IPS-15b (cell line): ENCODE measurements around the gene MGAT2.
"Not testable (repeated sequence)": the region's sequence is repeated elsewhere in the genome, so short reads cannot be mapped to it uniquely, and the experiment has no call there.

Experiments used
- H3K27me3 ChIP-seq: one replicate; pipeline ENCODE4 v1.6.1; 2013; ENCODE audit warnings: low read length; ENCODE audit not compliant: control insufficient read depth, insufficient read depth
- H3K36me3 ChIP-seq: one replicate; pipeline ENCODE4 v1.6.1; 2013; ENCODE audit warnings: low read length; ENCODE audit not compliant: control insufficient read depth, insufficient read depth
- H3K4me1 ChIP-seq: one replicate; pipeline ENCODE4 v1.6.1; 2013; ENCODE audit warnings: mild to moderate bottlenecking, low read length; ENCODE audit not compliant: control insufficient read depth, insufficient read depth
- H3K4me3 ChIP-seq: one replicate; pipeline ENCODE4 v1.5.1; 2013; ENCODE audit warnings: low read depth, low read length
- H3K9ac ChIP-seq: one replicate; pipeline ENCODE4 v1.6.1; 2013; ENCODE audit warnings: low read depth, mild to moderate bottlenecking, low read length
- H3K9me3 ChIP-seq: one replicate; pipeline ENCODE4 v1.6.1; 2013; ENCODE audit warnings: mild to moderate bottlenecking, low read length; ENCODE audit not compliant: control insufficient read depth, insufficient read depth

MGAT2 gene

DNA sequence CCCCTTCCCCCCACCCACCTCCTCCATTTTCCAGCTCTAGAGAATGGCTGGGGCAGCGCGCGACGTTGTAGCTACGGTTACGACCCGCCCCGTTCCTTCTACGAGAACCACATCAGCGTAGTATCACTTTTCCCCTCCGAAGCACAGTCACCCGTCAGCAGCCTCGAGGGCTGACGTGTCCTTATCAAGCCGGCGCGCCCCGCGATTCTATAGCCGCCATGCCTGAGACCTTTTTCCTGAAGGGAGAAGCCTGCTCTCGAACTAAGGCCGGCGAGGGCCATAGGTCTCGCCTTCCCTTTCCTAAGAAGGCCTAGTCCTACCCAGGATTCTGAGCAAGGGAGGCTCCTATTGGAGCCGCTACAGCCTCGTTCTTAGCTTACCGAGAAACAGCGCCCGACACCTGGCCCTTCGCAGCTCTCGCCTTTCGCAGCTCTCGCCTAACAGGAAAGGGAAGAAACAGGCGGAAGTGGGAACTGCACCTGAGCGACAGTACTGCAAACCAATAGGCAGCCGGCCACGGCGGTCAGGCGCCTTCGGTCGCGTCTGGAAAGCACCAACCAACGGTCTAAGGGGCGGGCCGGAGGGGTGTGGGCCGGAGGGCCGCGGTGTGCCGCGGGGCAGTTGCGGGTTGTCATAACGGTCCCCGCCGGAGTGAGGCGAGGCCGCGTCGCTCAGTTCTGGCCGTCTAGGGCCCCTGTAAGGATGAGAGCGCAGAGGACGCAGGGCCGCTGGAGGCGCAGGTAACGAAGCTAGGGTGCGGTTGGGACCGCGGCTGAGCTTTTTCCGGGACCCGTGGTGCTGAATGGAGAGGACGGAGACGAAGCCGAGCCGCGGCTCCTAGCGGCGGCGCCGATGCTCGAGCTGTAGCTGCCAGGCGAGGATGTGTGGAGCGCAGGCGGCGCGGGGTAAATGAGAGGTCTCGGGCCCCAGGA is at the start of gene MGAT2, which contains the start of gene RPL36AL:
TSS of gene MGAT2 (plus strand) at position 618 of the 932 bp plus-strand sequence. CDS start 470 bp downstream, outside the sequence.
TSS of gene RPL36AL (minus strand) at position 445 of the 932 bp plus-strand sequence. CDS start 1,522 bp downstream, outside the sequence.
- peaks cover 3% of the 10 kb centered on the region for H3K27me3 ChIP-seq
- peaks cover 3% of the 10 kb centered on the region for H3K36me3 ChIP-seq
- peak within 1 kb of the TSS; percentile 95 for H3K9ac ChIP-seq
- no peaks in the 10 kb centered on the region for H3K9me3 ChIP-seq
- H3K4me1 ChIP-seq = peaks cover 4% of the 10 kb centered on the region
- H3K4me3 ChIP-seq = peak within 1 kb of the TSS; percentile 98

DNA sequence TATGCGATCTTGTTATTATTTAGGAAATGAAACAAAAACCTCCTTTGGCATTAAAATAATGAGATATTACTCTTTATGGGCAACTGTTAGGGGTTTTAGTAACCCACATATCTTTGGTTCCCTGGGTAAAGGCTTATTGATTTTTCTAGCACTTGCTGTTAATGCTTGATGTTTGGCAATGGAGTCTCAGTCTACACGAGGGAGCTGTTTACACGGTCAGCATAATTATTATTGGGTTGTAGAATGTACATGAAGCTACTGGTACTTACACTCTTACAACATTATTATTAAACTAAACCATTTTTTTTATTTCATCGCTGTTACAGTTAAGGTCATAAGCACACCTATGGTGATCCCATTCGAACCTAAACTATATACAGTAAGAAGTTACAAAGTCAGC is 46.6 kb upstream of the MGAT2 start:
- no peaks in the 10 kb centered on the region for H3K9me3 ChIP-seq
- no peaks in the 10 kb centered on the region for H3K27me3 ChIP-seq
- H3K4me3 ChIP-seq = no peak overlapping the region
- no peak overlapping the region for H3K9ac ChIP-seq
- no peaks in the 10 kb centered on the region for H3K36me3 ChIP-seq
- H3K4me1 ChIP-seq = no peaks in the 10 kb centered on the region

- Histone ChIP-seq H3K4me3 (no peak overlapping the region), H3K36me3 (peaks cover 6% of the 10 kb centered on the region), H3K9me3 (no peaks in the 10 kb centered on the region), H3K4me1 (peaks cover 7% of the 10 kb centered on the region), H3K27me3 (no peaks in the 10 kb centered on the region), H3K9ac (no peak overlapping the region)
Observed at GRCh38 chr14:49578141-49578540, 42.5 kb upstream of the MGAT2 start.

DNA sequence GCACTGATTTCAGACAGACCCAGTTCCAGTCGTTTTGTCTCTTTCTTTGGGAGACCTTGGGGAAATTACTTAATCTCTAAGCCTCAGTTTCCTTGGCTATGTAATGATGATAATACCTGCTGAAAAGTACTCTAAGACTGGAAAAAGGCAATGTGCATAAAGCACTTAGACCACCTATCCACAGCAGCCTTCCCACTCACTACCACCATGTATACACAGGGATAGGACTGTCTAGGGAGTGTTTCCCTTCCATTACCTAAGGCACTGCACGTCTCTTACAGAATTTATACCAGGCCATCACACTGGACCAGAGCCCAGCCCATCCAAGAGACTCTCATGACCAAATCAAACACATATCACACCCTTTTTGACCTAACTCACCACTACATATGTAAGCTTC is 40.8 kb upstream of the MGAT2 start:
- Histone ChIP-seq H3K36me3 (peaks cover 18% of the 10 kb centered on the region), H3K27me3 (no peaks in the 10 kb centered on the region), H3K9ac (no peak overlapping the region)

DNA sequence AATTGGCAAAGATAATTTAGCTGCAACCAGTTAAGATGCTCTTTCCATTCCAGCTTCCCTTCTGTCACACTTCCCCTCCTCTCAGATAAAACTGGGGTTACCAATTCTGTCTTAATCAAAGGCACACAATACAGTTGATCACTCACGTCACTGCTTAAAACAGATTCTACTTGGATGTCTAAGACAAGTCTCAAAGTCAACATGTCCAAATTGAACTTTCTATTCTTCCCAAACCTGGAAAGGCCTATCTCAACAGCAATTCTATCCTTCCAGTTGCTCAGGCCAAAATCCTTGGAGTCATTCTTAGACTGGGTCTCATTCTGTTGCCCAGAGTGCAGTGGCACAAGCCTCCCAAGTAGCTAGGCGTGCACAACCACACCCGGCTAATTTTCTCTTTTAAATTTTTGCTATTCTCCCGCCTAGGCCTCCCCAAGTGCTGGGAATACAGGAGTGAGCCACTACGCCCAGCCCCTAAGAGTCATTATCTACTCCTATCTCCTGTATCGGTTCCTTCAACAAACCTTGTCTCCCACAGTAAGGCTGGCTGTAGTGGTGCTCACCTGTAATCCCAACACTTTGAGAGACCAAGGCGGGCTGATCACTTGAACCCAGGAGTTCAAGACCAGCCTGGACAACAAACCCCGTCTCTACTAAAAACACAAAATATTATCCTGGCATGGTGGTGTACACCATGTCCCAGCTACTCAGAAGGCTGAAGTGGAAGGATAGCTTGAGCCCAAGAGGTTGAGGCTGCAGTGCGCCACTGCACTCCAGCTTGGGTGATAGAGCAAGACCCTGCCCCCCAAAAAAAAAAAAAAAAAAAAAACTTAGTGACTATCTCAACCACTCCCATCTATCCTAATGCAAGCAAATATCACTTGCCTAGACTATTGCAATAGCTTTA is 39.1 kb upstream of the MGAT2 start:
- no peaks in the 10 kb centered on the region for H3K9me3 ChIP-seq
- H3K4me1 ChIP-seq = peaks cover 7% of the 10 kb centered on the region
- H3K36me3 ChIP-seq = peaks cover 18% of the 10 kb centered on the region
- H3K9ac ChIP-seq = no peak overlapping the region
- H3K27me3 ChIP-seq = no peaks in the 10 kb centered on the region
- no peak overlapping the region for H3K4me3 ChIP-seq

More for the DNA sequence above, 40.8 kb upstream of the MGAT2 start:
- no peaks in the 10 kb centered on the region for H3K9me3 ChIP-seq
- H3K4me1 ChIP-seq = peaks cover 7% of the 10 kb centered on the region
- H3K4me3 ChIP-seq = no peak overlapping the region

DNA sequence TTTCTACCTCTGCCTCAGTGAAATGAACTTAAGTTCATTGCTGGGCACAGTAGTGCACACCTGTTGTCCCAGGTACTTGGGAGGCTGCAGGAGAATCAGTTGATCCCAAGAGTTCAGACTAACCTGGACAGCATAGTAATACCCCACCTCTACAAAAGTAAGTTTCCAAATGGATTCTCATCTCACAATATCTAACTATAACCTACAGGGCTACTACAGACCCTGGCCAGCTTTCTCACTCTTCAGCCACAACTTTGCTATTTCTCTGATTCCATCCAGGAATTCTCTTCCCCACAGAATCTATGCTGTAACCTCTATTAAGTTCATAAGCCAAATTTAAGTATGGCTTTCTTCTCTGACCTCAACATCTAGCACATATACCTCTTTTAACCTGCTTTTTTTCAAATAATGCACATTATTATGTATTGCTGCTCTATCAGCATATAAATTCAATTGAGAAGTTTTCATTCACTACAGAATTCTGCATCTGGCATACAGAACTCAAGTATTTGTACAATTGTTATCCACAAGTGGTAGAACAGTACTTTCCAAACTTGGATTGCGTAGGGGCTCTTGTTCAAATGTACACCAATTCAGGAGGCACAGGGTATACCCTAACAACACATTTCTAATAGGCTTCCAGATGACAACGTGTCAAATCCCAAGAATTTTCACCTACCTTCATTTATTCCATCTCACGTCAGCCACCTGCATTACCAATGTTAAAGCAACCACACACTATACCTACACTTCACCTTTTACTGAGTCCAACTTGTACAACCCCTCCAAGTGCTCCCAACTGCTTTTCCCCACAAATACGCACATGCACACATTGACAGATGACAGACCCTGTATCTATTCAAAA is 38.3 kb upstream of the MGAT2 start:
- no peaks in the 10 kb centered on the region for H3K9me3 ChIP-seq
- peaks cover 7% of the 10 kb centered on the region for H3K4me1 ChIP-seq
- H3K27me3 ChIP-seq = no peaks in the 10 kb centered on the region
- H3K4me3 ChIP-seq = no peak overlapping the region
- no peak overlapping the region for H3K9ac ChIP-seq
- peaks cover 18% of the 10 kb centered on the region for H3K36me3 ChIP-seq

GRCh38 chr14:49583629-49584028 is 37.0 kb upstream of the MGAT2 start:
- H3K4me1 ChIP-seq = peaks cover 7% of the 10 kb centered on the region
- peaks cover 18% of the 10 kb centered on the region for H3K36me3 ChIP-seq
- no peaks in the 10 kb centered on the region for H3K27me3 ChIP-seq
- H3K4me3 ChIP-seq = peak overlapping the region; percentile 97
- peak overlapping the region; percentile 100 for H3K9ac ChIP-seq
- H3K9me3 ChIP-seq = no peaks in the 10 kb centered on the region

DNA sequence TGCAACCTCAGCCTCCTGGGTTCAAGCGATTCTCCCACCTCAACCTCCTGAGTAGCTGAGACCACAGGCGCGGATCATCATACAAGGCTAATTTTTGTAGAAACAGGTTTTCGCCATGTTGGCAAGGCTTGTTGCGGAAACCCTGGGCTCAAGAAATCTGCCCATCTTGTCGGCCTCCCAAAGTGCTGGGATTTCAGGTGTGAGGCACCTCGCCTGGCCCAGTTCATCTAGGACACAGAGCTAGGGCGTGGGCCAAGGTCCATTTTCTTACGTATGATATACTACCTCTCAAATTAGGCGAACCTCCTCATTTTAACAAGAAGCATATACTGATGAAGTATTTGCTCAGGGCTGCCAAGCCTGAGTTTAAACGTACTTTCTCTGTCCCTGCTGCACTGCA is 36.5 kb upstream of the MGAT2 start:
- Histone ChIP-seq H3K36me3 (peaks cover 18% of the 10 kb centered on the region), H3K4me1 (peaks cover 7% of the 10 kb centered on the region), H3K9me3 (no peaks in the 10 kb centered on the region), H3K4me3 (peak overlapping the region; percentile 97), H3K27me3 (no peaks in the 10 kb centered on the region), H3K9ac (peak overlapping the region; percentile 100)

GRCh38 chr14:49584981-49585640 is 35.5 kb upstream of the MGAT2 start:
- not testable (repeated sequence) for H3K4me1 ChIP-seq
- H3K4me3 ChIP-seq = peak overlapping the region; percentile 97

DNA sequence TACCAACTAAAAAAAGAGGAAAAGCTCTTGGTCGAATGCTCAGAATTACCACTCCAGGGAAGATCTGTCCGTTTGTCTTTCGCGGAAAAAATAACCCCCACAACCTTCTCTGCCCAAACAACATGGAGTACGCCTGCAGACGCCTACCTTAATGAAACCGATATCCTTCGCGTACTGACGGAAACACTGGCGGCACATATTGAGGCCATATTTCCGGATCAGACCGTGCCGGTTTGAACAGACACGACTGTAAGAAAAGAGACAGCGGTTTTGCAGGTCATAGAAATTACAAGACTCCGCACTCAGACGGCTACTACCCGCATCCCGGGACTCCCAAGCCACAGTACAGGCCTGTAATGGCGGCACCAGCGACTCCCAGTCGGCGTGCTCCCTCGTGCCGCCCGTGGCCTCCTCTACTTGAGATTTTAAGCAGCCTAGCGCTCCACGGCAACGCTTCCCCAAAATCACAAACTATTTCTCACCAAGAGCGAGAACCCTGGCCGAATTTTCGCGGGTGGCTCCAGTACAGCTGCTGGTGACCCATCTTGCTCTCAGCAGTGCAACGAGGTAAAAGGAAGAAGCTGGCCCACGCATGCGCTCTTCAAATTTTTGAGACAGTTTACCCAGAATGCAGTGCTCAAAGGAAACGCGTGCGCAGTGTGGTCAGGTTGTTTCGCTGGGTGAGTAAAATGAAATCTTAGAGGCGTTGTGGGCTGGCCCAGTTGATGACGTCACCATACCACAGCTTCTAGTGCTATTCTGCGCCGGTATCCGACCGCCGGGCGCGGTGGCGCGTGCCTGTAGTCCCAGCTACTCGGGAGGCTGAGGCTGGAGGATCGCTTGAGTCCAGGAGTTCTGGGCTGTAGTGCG is 34.6 kb upstream of the MGAT2 start, which contains the start of gene RPS29:
TSS of gene RPS29 (minus strand) at position 578 of the 870 bp plus-strand sequence. CDS start at position 544, 34 bp downstream.
- peaks cover 18% of the 10 kb centered on the region for H3K36me3 ChIP-seq
- peak within 1 kb of the TSS; percentile 100 for H3K9ac ChIP-seq
- H3K9me3 ChIP-seq = no peaks in the 10 kb centered on the region
- H3K27me3 ChIP-seq = no peaks in the 10 kb centered on the region
- peaks cover 7% of the 10 kb centered on the region for H3K4me1 ChIP-seq
- H3K4me3 ChIP-seq = peak within 1 kb of the TSS; percentile 97

More at GRCh38 chr14:49584981-49585640, 35.5 kb upstream of the MGAT2 start:
- not testable (repeated sequence) for H3K27me3 ChIP-seq, H3K9me3 ChIP-seq
- peak overlapping the region; percentile 100 for H3K9ac ChIP-seq
- H3K36me3 ChIP-seq = peaks cover 18% of the 10 kb centered on the region
